Spleen (tissue), 7 donors: ENCODE measurements around the gene FAM204A.

ENCODE experiments used
- CTCF ChIP-seq, 11 experiments: fragments of 200-600 bp in 7 of 11; fragments of 450-650 bp in 4 of 11; sonication (generic) in 4 of 11; IDR thresholded peaks in 8 of 11; conservative IDR thresholded peaks in 3 of 11; 1 replicate in 7 of 11; 2 replicates in 4 of 11; pipeline versions ENCODE4 v1.4.0 to v1.8.0; 2016 to 2021; ENCODE audit warnings: antibody characterized with exemption in 11 of 11, inconsistent platforms in 4 of 11, mild to moderate bottlenecking in 1 of 11
- POLR2A ChIP-seq, 3 donors: fragments of 450-650 bp; IDR thresholded peaks; one replicate each; pipeline ENCODE4 v1.5.1; 2017; ENCODE audit warnings: antibody characterized with exemption in 3 of 3, mild to moderate bottlenecking in 1 of 3
- POLR2AphosphoS5 ChIP-seq, 3 donors: sonication (generic); formaldehyde crosslinking; IDR thresholded peaks; one replicate each; pipeline ENCODE4 v1.5.1; 2017; ENCODE audit warnings: antibody characterized with exemption in 3 of 3
- donor health status: DM: no; HTN: no; CAD: no; lungs with moderate emphysema.
- donor health status: DM: no; HTN: no; CAD: no.
- donor health status: DM: no; HTN: no; CAD: no.

- no peak for TF ChIP-seq CTCF (IDR thresholded peaks at IDR 0.05 in 8 of 11, conservative IDR thresholded peaks at IDR 0.05 in 3 of 11)
- no peak for TF ChIP-seq POLR2A (IDR thresholded peaks at IDR 0.05)
- no peak for TF ChIP-seq POLR2AphosphoS5 (IDR thresholded peaks at IDR 0.05)
Observed at GRCh38 chr10:118307220-118307619, 34.9 kb downstream of the FAM204A start.
